ENCODE data around the gene PHIP.
"Not testable (repeated sequence)": the region's sequence is repeated elsewhere in the genome, so short reads cannot be mapped to it uniquely, and the experiment has no call there.

PHIP gene

DNA sequence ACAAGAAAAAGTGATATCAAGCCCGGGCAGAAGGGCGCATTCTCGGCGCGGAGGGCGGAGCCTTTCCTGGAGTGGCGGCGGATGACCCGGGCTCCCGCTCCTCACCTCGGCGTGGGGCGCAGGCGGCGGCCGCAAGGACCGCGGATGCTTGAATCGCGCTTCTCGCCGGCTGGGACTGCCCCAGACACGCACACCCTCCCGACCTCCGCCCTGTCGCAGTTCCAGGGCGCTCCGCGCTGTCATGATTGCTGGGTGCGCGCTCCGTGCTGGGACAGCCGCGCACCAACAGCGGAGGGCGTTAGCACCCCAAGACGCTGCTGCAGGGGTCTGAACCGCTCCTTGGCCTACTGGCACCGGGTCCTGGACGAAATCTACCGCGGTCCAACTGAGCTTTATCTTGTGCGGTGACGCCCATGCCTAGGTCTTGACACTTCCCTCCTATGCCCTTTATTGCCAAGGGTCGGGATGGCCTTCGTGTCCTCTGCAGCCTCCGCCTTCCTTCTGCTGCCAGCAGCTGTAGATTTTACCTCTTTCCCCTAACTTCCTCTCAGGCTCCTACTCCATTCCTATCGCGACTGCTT, 167.4 kb downstream of the PHIP start:
- DNase-seq (ENCODE audit: low read depth): peak; percentile 38
- H3K4me3 ChIP-seq (ENCODE audit: low read length): peak overlapping the region; percentile 46

DNA sequence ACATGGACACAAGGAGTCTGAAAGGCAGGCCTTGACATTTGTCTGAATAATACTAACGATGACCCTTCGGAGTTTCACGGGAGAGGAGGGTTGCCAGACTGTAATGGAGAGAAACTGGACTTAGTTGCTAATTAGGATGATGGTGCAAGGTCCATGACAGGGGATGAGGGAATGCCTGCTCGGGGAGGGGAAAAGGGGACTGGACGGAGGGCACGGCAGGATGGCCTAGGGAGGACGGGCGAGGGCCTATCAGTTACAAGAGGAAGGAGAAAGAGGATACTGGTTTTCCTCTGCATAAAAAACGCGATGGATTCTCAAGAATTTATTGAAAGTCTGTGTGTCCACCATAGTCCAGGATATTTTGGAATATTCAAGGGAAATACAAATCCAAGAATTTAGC, 168.0 kb downstream of the PHIP start:
- TF ChIP-seq, protein P1, sequence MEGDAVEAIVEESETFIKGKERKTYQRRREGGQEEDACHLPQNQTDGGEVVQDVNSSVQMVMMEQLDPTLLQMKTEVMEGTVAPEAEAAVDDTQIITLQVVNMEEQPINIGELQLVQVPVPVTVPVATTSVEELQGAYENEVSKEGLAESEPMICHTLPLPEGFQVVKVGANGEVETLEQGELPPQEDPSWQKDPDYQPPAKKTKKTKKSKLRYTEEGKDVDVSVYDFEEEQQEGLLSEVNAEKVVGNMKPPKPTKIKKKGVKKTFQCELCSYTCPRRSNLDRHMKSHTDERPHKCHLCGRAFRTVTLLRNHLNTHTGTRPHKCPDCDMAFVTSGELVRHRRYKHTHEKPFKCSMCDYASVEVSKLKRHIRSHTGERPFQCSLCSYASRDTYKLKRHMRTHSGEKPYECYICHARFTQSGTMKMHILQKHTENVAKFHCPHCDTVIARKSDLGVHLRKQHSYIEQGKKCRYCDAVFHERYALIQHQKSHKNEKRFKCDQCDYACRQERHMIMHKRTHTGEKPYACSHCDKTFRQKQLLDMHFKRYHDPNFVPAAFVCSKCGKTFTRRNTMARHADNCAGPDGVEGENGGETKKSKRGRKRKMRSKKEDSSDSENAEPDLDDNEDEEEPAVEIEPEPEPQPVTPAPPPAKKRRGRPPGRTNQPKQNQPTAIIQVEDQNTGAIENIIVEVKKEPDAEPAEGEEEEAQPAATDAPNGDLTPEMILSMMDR (IDR thresholded peaks at IDR 0.05; ENCODE audit: insufficient read depth, low read depth, low read length, missing control alignments): no peak
- DNase-seq (ENCODE audit: low read depth): no peak
- no peak overlapping the region for H3K4me3 ChIP-seq (ENCODE audit: low read length)

More for the DNA sequence above, 167.4 kb downstream of the PHIP start:
- TF ChIP-seq, protein P1 (IDR thresholded peaks at IDR 0.05; ENCODE audit: insufficient read depth, low read depth, low read length, missing control alignments): no peak

DNA sequence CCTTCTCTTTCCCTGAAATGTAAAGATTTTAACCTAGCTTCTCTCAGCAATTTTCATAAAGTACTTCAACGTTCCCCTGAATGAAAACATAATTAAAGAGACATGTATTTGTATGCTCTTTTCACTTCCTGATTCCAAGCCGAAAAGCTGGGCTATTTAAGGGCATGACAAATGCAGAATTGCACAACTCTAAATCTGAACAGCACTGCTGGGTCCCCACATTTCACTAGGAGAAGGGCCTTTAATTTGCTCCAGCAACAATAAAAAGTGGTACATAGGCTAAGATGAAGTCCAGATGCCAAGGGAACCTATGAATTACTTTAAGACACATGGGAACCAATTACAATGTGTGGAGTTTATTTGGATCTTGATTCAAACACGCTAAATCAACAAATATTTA, 168.7 kb downstream of the PHIP start:
- peak; percentile 78 for DNase-seq (ENCODE audit: low read depth)
- no peak overlapping the region for H3K4me3 ChIP-seq (ENCODE audit: low read length)
- TF ChIP-seq, protein P1 (IDR thresholded peaks at IDR 0.05; ENCODE audit: insufficient read depth, low read depth, low read length, missing control alignments): no peak

DNA sequence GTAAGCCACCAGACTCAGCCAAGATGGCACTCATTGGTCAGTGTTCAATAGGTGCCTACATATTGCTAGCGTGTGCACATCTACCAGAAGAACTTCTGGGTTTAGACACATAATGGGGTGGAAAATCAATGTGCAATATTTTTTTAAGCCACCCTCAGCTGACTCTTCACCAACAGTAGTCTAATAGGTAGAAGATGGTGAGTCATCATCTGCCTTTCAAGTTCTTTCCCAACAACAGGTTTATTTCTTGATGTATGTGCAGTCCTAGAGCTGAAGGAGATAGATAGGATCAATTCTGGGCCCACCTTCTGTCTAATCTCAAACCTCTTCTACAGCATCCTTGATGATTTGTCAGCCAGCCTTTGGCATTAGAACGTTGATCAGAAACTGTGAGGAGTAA, 169.4 kb downstream of the PHIP start:
- TF ChIP-seq, protein P1 (IDR thresholded peaks at IDR 0.05; ENCODE audit: insufficient read depth, low read depth, low read length, missing control alignments): no peak
- peak; percentile 80 for DNase-seq (ENCODE audit: low read depth)
- H3K4me3 ChIP-seq (ENCODE audit: low read length): no peak overlapping the region

DNA sequence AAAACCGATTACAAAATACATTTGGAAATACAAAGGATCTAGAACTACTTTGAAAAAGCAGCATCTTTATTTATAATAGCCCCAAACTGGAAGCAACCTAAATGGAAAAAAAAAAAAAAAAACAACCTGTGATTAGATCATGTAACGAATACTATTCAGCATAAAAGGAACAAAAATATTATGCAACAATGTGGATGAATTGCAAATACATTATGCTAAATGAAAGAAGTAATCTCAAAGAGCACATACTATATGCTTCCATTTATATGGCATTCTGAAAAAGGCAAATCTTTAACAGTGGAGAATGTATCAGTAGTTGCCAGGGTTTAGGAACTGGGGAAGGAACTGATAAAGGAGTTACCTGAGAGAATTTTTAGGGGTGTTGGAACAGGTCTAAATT, 181.8 kb downstream of the PHIP start:
- TF ChIP-seq, protein P1 (IDR thresholded peaks at IDR 0.05; ENCODE audit: insufficient read depth, low read depth, low read length, missing control alignments): no peak
- DNase-seq (ENCODE audit: low read depth): no peak
- H3K4me3 ChIP-seq (ENCODE audit: low read length): no peak overlapping the region

DNA sequence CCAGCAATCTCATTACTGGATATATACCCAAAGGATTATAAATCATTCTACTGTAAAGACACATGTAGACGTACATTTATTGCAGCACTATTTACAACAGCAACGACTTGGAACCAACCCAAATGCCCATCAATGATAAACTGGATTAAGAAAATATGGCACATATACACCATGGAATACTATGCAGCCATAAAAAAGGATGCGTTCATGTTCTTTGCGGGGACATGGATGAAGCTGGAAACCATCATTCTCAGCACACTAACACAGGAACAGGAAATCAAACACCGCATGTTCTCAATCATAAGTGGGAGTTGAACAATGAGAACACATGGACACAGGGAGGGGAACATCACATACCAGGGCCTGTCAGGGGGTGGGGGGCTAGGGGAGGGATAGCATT, 188.2 kb downstream of the PHIP start:
- H3K4me3 ChIP-seq (ENCODE audit: low read length); DNase-seq (ENCODE audit: low read depth): not testable (repeated sequence)
